Activated CD4-positive, alpha-beta T cell treated with anti-CD3 and anti-CD28 coated beads, Interleukin-2, amount 50 U/mL, for 4 hours (primary cell): Measurements from ENCODE around the gene NOL11.
"Not testable (repeated sequence)": the region's sequence is repeated elsewhere in the genome, so short reads cannot be mapped to it uniquely, and the experiment has no call there.

Experiments used
- DNase-seq, 2 experiments: peaks; one replicate each; pipeline ENCODE4 v3.0.0-alpha.2; 2020

NOL11 gene

GRCh38 chr17:67717624-67718324, at the start of gene NOL11:
Gene NOL11, plus strand, starts transcription at chr17:67717936. Its CDS starts 12 bp downstream, at chr17:67717948.
- peak; percentile 99 for DNase-seq

GRCh38 chr17:67671493-67671892, 46.2 kb upstream of the NOL11 start:
- no peak for DNase-seq

- DNase-seq = no peak
These were observed 45.0 kb upstream of the NOL11 start for GRCh38 chr17:67672592-67673335.

- no peak for DNase-seq
These were observed 42.3 kb upstream of the NOL11 start for GRCh38 chr17:67675481-67675880.

GRCh38 chr17:67676305-67676704, 41.4 kb upstream of the NOL11 start:
- DNase-seq = no peak

DNA sequence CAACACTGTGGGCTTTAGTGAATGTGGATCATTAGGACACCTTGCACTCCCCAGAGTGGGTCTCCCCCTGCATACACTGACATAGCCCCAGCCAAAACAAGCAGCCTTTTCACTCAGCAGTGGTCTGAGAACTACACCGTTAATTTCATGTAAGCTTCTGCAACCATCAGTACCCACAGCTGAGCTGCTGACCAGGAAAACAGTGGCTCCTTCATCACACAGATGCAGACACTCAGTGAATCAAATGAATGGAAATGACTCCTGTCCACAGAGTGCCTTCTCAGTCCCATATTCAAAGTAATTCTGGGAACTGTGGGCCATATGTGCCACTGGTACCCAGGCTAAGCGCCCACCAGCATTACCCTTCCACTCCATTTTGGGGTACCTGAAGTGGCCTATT, 39.3 kb upstream of the NOL11 start:
- DNase-seq = no peak

DNA sequence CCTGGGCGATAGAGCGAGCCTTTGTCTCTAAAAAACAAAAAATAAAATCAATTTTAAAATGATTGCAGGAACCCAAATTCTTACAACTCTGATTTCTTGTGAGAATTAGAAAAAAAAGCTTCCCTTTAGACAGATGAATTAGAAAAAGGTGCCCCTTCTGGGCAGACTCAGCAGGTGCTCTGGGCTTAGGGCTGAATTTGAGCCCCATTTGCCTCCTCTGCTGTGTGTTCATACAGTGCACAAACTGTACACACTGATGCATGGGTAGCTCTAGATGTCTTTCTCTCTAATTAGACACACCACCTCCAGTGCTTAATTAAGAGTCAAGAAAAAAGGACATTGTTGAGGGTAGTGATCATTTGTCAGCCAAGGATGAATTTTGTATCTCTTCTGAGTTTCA, 38.5 kb upstream of the NOL11 start:
- no peak for DNase-seq

DNA sequence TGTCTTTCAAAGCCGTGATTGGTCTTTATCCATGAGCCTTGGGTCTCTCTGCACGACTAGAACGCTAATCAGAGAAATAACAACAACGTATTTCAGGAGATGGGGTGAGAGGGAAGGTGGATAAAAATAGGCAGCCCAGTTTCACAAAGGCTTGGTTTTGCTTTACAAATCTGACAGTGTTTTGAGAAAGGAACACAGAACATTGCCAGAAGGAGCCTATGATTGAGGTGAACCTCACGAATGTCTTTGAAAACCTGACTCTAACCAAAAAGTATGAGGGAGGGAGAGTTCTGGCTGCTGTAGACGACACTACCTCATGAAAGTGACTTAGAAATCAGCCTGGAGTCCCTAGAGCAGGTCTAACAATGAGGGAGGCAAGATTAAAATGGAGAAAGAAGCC, 38.0 kb upstream of the NOL11 start:
- DNase-seq = no peak

DNA sequence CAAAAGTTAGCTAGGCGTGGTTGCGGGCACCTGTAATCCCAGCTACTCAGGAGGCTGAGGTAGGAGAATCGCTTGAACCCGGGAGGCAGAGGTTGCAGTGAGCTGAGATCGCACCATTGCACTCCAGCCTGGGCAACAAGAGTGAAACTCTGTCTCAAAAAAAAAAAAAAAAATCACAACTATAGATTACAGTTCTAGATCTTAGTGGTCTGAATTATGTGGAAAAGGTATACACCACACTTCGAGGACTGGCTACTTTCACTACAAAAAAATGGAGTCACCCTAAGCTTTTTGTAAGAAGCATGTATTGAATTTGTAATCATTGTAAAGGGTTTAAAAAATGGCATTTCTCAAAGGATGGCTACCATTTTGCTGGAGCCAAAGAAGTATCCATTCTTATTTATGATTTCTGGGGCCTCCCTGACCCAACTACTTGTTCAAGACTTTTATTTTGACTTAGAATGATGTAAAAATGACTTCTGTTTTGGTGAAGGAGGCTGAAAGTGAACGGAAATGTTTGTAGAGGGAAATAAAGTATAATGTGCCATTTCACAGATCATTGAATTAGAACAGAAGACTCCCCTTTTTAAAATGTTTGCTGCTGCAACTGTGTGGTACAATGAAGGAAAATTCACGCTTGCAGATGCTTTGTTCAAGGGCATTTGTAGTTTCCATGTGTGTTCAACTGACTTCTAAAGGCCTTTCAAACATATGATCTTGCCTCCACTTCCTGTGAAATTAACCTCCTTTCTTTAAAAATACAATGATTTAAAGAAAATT, 37.1 kb upstream of the NOL11 start:
- DNase-seq = no peak

DNA sequence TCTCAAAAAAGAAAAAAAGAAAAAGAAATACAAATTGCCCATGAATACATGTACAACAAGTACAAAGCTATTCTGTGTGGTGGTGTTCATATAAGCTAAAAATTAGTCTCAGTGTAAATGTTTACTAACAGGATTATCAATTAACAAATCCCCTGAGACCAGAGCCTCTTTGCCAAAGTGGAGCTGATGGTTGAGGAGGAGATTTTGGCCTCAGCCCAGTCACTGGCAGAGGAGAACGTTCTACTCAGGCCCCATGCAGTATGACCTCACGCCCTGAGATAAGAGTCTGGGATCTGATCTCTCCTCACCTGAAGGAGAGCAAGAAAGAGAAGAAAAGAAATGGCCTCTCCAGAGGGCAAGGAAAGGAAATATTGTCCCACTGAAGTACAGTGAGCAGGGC, 35.5 kb upstream of the NOL11 start:
- DNase-seq = no peak

- no peak for DNase-seq
These were observed 32.4 kb upstream of the NOL11 start for GRCh38 chr17:67685351-67685750.

GRCh38 chr17:67686241-67686640, 31.5 kb upstream of the NOL11 start:
- no peak for DNase-seq

DNA sequence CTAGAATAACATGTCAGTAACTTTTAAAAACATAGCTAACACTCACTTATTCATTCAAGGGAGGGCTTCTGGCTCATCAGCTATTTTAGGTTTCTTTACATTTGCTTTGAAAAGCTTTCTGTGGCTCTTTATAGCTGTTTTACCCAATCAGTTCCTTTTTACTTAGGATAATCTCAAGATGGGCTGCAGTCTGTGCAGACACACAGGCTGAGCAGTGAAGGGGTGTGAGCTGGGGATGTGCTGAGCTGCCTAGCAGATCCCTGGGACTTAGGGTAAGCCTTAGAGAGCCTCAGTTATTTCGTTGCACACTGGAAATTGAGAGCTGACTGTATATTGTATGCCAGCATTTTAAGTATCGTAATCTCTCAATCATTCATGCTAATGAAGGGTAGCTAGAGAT, 30.2 kb upstream of the NOL11 start:
- DNase-seq = no peak

DNA sequence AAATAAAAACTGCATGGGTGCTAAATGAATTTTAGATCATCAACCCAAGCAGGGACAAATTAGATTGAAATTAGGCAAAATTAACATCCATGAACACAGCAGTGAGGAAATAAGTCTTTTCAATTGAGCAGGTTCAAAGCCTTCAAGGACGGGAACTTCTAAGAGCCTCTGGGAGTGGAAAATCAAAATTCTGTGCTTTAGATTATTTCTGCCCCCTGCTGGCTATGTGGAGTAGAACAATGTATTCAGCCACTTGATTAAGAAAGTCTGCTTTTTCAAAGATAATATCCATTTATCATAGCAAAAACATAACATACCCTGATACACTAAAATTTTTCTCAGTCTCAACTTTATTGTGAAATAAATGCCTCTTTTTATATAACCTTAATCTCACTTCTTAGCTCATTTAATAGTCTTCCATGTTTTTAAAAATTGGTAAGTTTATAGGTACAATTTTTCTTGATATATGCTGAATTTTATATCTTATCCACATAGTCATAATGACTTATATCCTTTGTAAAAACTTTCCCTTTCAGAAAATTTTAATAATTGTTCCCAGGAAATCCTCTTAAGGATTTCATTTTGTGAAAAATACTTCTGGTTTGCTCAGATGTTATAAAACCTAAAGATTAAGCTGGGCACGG, 28.1 kb upstream of the NOL11 start:
- DNase-seq = peak; percentile 12 to 18

- DNase-seq = no peak
These were observed 23.9 kb upstream of the NOL11 start for GRCh38 chr17:67693811-67694210.

DNA sequence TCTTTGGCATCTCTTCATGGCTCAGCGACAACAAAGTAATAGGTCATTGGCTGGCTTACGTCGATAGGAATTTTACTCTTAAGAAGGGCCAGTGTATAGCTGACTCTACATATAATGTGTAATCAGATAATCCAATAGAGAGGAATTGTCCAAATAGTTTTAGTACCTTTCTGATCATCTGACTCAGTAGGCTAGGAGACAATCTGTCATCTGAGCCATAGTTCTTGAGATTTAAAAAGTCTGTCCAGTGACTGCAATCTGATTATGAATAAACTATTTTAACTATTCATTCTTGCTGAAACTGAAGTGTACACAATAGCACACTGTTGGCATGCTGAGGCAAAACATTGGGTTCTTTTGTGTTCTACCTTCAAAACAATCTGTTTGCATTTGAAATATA, 21.4 kb upstream of the NOL11 start:
- no peak for DNase-seq

GRCh38 chr17:67696853-67697498, 20.8 kb upstream of the NOL11 start:
- no peak for DNase-seq

DNA sequence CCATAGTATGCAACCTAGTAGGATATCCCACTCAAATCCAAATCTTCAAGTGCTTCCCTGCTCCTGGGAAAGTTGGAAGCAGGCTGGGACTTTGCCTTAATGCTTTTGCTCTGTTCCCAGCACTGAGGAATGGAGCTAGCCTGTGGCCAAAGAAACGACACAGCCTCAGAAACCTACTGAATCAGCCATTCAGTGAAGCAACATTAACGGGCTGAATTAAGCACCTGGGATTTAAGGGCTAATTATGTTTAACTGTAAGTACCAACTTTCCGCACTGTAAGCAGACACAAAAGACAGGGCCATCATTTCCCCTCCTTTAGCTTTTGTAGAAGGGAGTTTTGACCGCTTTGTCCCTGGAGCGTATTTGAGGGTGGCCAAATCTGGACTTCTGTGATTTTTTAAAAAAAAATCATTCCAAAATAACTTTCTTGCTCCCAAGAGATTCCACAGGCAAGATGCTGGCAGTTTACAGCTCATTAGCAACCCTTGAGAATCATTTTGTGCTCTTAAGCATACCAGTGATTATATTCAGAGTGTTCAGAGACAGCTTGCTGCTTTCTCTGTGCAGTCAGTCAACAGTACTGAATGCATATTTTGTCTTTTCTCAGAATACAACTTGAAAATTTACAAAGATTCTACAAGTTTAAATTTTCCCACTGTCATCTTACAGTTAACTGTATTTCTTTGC, 17.6 kb upstream of the NOL11 start:
- DNase-seq = no peak

GRCh38 chr17:67700725-67701119, 17.0 kb upstream of the NOL11 start:
- no peak for DNase-seq

DNA sequence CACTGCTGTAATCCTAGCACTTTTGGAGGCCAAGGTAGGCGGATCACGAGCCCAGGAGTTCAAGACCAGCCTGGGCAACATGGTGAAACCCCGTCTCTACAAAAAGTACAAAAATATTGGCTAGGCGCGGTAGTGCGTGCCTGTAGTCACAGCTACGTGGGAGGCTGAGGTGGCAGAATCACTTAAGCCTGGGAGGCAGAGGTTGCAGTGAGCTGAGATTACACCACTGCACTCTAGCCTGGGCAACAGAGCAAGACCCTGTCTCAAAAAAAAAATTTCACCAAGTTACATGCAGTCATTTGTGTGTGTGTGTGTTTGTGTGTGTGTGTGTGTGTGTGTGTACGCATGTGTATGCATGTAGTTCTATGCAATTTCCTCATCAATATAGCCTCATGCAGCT, 14.9 kb upstream of the NOL11 start:
- DNase-seq = not testable (repeated sequence)

- DNase-seq = no peak
These were observed 10.3 kb upstream of the NOL11 start for GRCh38 chr17:67707442-67707841.

- DNase-seq = no peak
These were observed 9.4 kb upstream of the NOL11 start for GRCh38 chr17:67708378-67708777.
